ENCODE measurements around the gene CDC45. TPM values are rescaled to one million over a fixed set of nuclear protein-coding genes. Genes with fewer than 3 reads are reported as not detected.

CDC45 gene
- total RNA-seq, 1 donor from 2014 or later: 6.0 TPM

GRCh38 chr22:19448076-19448607 lies 31.6 kb upstream of the CDC45 start:
- peak; percentile 77 for DNase-seq

GRCh38 chr22:19448739-19449421 lies 30.8 kb upstream of the CDC45 start:
- DNase-seq: no peak

GRCh38 chr22:19449422-19449767 lies 30.3 kb upstream of the CDC45 start:
- no peak for DNase-seq

- DNase-seq: no peak
These were observed 29.2 kb upstream of the CDC45 start for GRCh38 chr22:19450363-19451175.

- DNase-seq: no peak
These were observed 28.1 kb upstream of the CDC45 start for GRCh38 chr22:19451570-19451969.

- no peak for DNase-seq
These were observed 26.0 kb upstream of the CDC45 start for GRCh38 chr22:19453718-19454117.

- no peak for DNase-seq
These were observed 25.6 kb upstream of the CDC45 start for GRCh38 chr22:19454156-19454555.

- DNase-seq: no peak
These were observed 24.7 kb upstream of the CDC45 start for GRCh38 chr22:19455033-19455432.

GRCh38 chr22:19455585-19456370 lies 23.9 kb upstream of the CDC45 start:
- no peak for DNase-seq

- DNase-seq: no peak
These were observed 23.2 kb upstream of the CDC45 start for GRCh38 chr22:19456541-19456940.

- DNase-seq: no peak
These were observed 21.8 kb upstream of the CDC45 start for GRCh38 chr22:19457828-19458428.

GRCh38 chr22:19460036-19460435 lies 19.7 kb upstream of the CDC45 start:
- no peak for DNase-seq

GRCh38 chr22:19461506-19461905 lies 18.2 kb upstream of the CDC45 start:
- no peak for DNase-seq

- DNase-seq: no peak
These were observed 16.7 kb upstream of the CDC45 start for GRCh38 chr22:19463008-19463407.

GRCh38 chr22:19463491-19464469 lies 15.9 kb upstream of the CDC45 start:
- DNase-seq: peak; percentile 12

GRCh38 chr22:19464546-19464945 lies 15.2 kb upstream of the CDC45 start:
- no peak for DNase-seq

- DNase-seq: no peak
These were observed 14.7 kb upstream of the CDC45 start for GRCh38 chr22:19464975-19465374.

- no peak for DNase-seq
These were observed 13.5 kb upstream of the CDC45 start for GRCh38 chr22:19466126-19466716.

GRCh38 chr22:19466848-19467752 lies 12.6 kb upstream of the CDC45 start:
- no peak for DNase-seq

GRCh38 chr22:19467912-19468311 lies 11.8 kb upstream of the CDC45 start:
- DNase-seq: no peak

Data from skin of body (tissue), 2 donors.